Measurements from ENCODE around the gene C16orf54.
A peak's percentile ranks its signal among the peaks of the same experiment; 100 is the strongest.
"Not testable (repeated sequence)": the region's sequence is repeated elsewhere in the genome, so short reads cannot be mapped to it uniquely, and the experiment has no call there.

Gene C16orf54

DNA sequence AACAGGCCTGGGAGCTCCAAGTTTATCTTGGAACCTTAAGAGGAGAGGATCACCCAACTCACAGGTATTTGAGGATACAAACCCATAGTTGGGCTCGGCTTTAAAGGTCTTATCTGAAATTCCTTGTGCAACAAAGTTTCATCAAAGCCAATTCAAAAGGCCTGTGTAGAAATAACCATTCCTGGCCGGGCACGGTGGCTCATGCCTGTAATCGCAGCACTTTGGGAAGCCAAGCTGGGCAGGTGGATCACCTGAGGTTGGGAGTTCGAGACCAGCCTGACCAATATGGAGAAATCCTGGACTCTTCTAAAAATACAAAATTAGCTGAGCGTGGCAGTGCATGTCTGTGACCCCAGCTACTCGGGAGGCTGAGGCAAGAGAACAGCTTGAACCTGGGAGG, 28.7 kb downstream of the C16orf54 start:
- ATAC-seq (replicated peaks), result no peak
- Mint-ChIP-seq H3K4me1 (peaks cover 12 to 13% of the 10 kb centered on the region in 2 donors), H3K4me3 (no peak overlapping the region), H3K27me3 (no peaks in the 10 kb centered on the region), H3K9me3 (no peaks in the 10 kb centered on the region), H3K36me3 (no peaks in the 10 kb centered on the region), H3K27ac (no peak overlapping the region)
- DNase-seq, result no peak

DNA sequence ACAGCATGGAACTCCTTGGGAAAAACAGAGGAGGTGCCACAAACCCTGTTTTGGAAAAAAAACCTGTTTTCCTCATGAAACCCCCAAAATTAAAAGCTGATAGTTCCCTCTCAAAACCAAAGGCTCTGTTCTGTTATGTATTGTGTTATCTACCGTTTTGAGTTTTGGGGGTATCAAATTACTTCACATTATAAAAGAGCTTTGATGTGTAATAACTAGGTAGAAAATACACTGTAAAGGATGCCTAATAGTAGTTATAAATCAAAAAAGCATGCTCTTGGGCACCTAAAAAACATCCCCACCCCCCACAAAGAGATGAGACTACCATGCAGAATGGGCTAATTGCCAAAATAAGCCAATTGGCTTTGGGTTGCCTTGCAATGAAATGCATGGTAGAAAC, 30.8 kb downstream of the C16orf54 start:
- Mint-ChIP-seq H3K27me3 (no peaks in the 10 kb centered on the region), H3K9me3 (no peaks in the 10 kb centered on the region), H3K4me1 (peaks cover 15 to 16% of the 10 kb centered on the region in 2 donors), H3K4me3 (no peak overlapping the region), H3K36me3 (no peaks in the 10 kb centered on the region), H3K27ac (no peak overlapping the region)
- ATAC-seq (replicated peaks) (no peak), DNase-seq (no peak)

DNA sequence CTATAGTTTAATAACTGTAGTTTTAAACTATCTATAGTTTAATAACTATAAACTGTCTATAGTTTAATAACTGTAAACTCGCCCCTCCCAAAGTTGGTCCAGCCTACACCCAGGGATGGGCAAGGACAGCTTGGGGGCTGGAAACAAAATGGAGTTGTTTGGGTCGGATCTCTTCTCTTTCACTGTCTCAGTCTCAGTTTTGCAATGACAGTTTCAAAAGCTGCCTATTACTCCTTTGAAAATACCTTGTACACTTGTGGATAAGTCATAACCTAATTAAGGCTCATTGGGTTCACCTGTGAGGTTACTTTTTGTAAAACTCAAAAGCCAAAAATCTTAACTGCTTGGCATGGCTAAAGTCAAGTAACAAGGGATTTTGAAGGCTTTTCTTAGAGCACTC, 31.4 kb downstream of the C16orf54 start:
- peaks cover 18 to 22% of the 10 kb centered on the region in 2 donors for H3K4me1 Mint-ChIP-seq
- ATAC-seq (replicated peaks) (no peak), DNase-seq (no peak)
- H3K9me3 Mint-ChIP-seq, result no peaks in the 10 kb centered on the region
- H3K36me3 Mint-ChIP-seq, result peaks cover 0 to 1% of the 10 kb centered on the region in 2 donors
- H3K27ac Mint-ChIP-seq, result no peak overlapping the region
- no peaks in the 10 kb centered on the region for H3K27me3 Mint-ChIP-seq
- H3K4me3 Mint-ChIP-seq, result no peak overlapping the region

DNA sequence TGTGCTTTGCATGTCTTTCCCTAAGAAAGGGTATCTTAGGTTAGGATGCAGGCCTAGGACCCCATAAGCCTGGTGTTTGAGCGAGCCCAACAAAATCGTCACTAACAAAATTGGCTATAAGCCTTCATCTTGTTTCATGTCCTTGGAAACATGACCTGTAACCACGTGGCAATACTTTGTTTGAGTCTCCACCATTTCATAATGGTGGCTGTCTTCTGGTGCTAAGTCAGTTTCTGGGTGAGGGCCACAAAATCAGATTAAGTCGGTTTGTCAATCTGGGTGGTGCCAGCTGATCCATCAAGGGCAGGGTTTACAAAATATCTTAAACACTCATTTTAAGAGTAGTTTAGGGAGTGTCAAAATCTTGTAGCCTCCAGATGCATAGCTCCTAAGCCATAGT, 33.0 kb downstream of the C16orf54 start:
- Mint-ChIP-seq H3K9me3 (no peaks in the 10 kb centered on the region), H3K27ac (no peak overlapping the region), H3K36me3 (peaks cover 0 to 1% of the 10 kb centered on the region in 2 donors), H3K27me3 (peaks cover 0 to 4% of the 10 kb centered on the region in 2 donors), H3K4me1 (peaks cover 19 to 25% of the 10 kb centered on the region in 2 donors), H3K4me3 (no peak overlapping the region)
- DNase-seq (no peak), ATAC-seq (replicated peaks) (no peak)

DNA sequence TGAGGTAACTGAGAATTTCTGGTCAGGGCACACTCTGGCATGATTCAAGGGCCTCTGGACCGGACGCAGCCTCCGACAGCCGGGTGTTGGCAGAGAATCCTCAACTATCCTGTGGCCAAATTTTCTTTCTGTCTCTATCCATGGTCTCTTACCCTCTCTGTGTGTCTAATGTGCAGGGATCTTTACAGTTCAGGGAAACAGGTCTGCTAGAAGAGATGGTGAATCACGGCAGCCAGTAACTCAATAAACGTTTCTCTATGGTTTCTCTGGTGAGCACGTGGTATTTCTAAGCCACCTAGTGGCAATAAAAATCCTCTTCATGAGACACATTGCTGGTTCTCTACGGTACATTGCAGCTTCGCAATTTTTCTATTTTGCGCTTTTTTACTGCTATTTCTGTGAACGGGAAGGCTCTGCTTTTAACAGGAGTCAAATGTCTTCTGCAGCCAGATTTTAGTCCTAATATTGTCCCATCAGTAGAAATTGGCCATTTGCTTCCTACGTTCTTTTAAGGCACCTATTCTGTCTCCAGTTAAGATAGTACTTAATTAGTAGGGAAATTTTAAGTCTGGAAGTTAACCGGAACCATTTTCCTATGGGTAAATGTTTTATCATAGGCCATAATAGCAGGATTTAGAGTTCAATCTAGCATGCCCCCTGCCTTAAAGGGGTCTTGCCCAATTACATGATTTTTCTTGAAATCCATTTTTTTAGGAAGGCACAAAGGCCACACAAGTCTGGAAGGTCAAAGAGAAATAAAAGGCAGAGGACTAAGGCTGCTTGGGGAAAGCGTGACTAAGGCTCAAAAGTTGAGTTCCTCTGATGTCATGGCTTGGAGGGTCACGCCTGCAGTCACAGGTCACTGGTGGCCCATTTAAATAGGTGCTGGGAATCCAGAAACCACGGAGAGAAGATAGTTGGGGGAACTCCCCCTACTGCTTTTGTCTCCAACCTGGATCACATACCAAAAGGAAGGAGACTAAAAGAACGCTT, 35.3 kb downstream of the C16orf54 start:
- Mint-ChIP-seq H3K27me3 (peaks cover 0 to 4% of the 10 kb centered on the region in 2 donors), H3K4me3 (no peak overlapping the region), H3K36me3 (peaks cover 0 to 1% of the 10 kb centered on the region in 2 donors), H3K9me3 (no peaks in the 10 kb centered on the region), H3K27ac (no peak overlapping the region), H3K4me1 (peaks cover 21 to 30% of the 10 kb centered on the region in 2 donors)
- DNase-seq (no peak), ATAC-seq (replicated peaks) (peak; percentile 95 to 97)

DNA sequence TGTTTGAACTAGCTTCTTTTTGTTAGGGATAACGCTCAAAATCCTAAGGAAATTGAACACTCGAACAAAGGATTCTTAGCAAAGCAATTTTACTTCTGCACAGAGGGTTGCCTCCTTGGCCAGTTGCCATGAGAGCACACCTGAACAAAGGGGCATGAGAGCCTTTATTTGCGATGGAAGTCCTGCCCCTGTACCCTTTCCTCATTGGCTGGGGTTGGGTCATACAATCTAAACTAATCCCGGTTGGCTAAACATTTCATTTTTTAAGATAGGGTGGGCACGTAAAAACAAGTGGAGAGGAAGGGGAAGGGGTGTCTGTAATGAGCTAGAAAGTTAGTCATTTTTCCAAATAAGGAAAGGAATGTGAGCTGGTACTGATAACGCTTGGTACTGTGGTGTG, 36.1 kb downstream of the C16orf54 start:
- not testable (repeated sequence) for H3K9me3 Mint-ChIP-seq; H3K27me3 Mint-ChIP-seq; H3K36me3 Mint-ChIP-seq; ATAC-seq (replicated peaks); H3K4me3 Mint-ChIP-seq; DNase-seq
- Mint-ChIP-seq H3K27ac (peak overlapping the region; percentile 20), H3K4me1 (peaks cover 21 to 30% of the 10 kb centered on the region in 2 donors)

- H3K36me3 Mint-ChIP-seq, result peaks cover 0 to 1% of the 10 kb centered on the region in 2 donors
- no peak for ATAC-seq (replicated peaks)
- H3K4me3 Mint-ChIP-seq, result no peak overlapping the region
- no peak overlapping the region for H3K27ac Mint-ChIP-seq
- no peak for DNase-seq
- no peaks in the 10 kb centered on the region for H3K9me3 Mint-ChIP-seq
- H3K4me1 Mint-ChIP-seq, result peaks cover 21 to 30% of the 10 kb centered on the region in 2 donors
- H3K27me3 Mint-ChIP-seq, result peaks cover 0 to 4% of the 10 kb centered on the region in 2 donors
Measured at GRCh38 chr16:29708917-29709600, 36.7 kb downstream of the C16orf54 start.

GRCh38 chr16:29707160-29707559, 38.6 kb downstream of the C16orf54 start:
- H3K4me3 Mint-ChIP-seq; H3K9me3 Mint-ChIP-seq; ATAC-seq (replicated peaks); H3K27ac Mint-ChIP-seq; DNase-seq; H3K36me3 Mint-ChIP-seq; H3K27me3 Mint-ChIP-seq: not testable (repeated sequence)
- peaks cover 27 to 43% of the 10 kb centered on the region in 2 donors for H3K4me1 Mint-ChIP-seq

GRCh38 chr16:29705030-29705429, 40.8 kb downstream of the C16orf54 start:
- no peak overlapping the region for H3K4me3 Mint-ChIP-seq
- no peak for ATAC-seq (replicated peaks)
- H3K27me3 Mint-ChIP-seq, result peaks cover 0 to 4% of the 10 kb centered on the region in 2 donors
- H3K27ac Mint-ChIP-seq, result no peak overlapping the region
- peaks cover 30 to 50% of the 10 kb centered on the region in 2 donors for H3K4me1 Mint-ChIP-seq
- DNase-seq, result no peak
- peaks cover 0 to 2% of the 10 kb centered on the region in 2 donors for H3K9me3 Mint-ChIP-seq
- H3K36me3 Mint-ChIP-seq, result peaks cover 1 to 3% of the 10 kb centered on the region in 2 donors

- no peak for DNase-seq
- H3K9me3 Mint-ChIP-seq, result peaks cover 3 to 6% of the 10 kb centered on the region in 2 donors
- H3K27me3 Mint-ChIP-seq, result no peaks in the 10 kb centered on the region
- peak overlapping the region; percentile 71 to 74 for H3K4me3 Mint-ChIP-seq
- H3K36me3 Mint-ChIP-seq, result peaks cover 11 to 24% of the 10 kb centered on the region in 2 donors
- peaks cover 24 to 31% of the 10 kb centered on the region in 2 donors for H3K4me1 Mint-ChIP-seq
- ATAC-seq (replicated peaks), result peak; percentile 21 to 41
- H3K27ac Mint-ChIP-seq, result peak overlapping the region; percentile 93
Measured at GRCh38 chr16:29702269-29702668, 43.5 kb downstream of the C16orf54 start.

DNA sequence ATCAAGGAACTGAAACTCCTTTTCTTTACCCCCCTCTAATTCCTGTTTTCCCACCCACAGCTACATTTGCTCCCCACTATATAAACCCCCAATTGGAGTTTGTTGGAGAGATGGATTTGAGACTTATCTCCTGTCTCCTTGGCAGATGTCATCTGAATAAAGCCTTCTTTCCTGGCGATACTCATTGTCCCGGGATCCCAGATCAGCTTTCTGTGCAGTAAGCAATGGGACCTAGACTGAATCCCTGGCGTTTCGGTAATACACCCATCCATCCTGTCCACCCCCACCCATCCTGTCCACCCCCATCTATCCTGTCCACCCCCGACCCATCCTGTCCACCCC, 44.6 kb downstream of the C16orf54 start:
- no peaks in the 10 kb centered on the region for H3K27me3 Mint-ChIP-seq

GRCh38 chr16:29700253-29700987, 45.4 kb downstream of the C16orf54 start:
- Mint-ChIP-seq H3K36me3 (peaks cover 16 to 28% of the 10 kb centered on the region in 2 donors), H3K9me3 (peaks cover 3 to 6% of the 10 kb centered on the region in 2 donors), H3K4me3 (peak overlapping the region; percentile 15 to 21), H3K27ac (peak overlapping the region; percentile 83), H3K27me3 (no peaks in the 10 kb centered on the region), H3K4me1 (peaks cover 24 to 31% of the 10 kb centered on the region in 2 donors)
- ATAC-seq (replicated peaks) (no peak), DNase-seq (peak; percentile 31)

More for the DNA sequence above, 44.6 kb downstream of the C16orf54 start:
- Mint-ChIP-seq H3K4me1 (peaks cover 24 to 31% of the 10 kb centered on the region in 2 donors), H3K27ac (peak overlapping the region; percentile 83), H3K4me3 (no peak overlapping the region), H3K36me3 (peaks cover 16 to 28% of the 10 kb centered on the region in 2 donors), H3K9me3 (peaks cover 3 to 6% of the 10 kb centered on the region in 2 donors)
- ATAC-seq (replicated peaks), result no peak
- DNase-seq, result no peak

- DNase-seq, result no peak
- no peak overlapping the region for H3K4me3 Mint-ChIP-seq
Measured at GRCh38 chr16:29699324-29700219, 46.2 kb downstream of the C16orf54 start.

More at GRCh38 chr16:29699324-29700219, 46.2 kb downstream of the C16orf54 start:
- peak overlapping the region; percentile 38 for H3K27ac Mint-ChIP-seq
- peaks cover 16 to 28% of the 10 kb centered on the region in 2 donors for H3K36me3 Mint-ChIP-seq
- H3K9me3 Mint-ChIP-seq, result peaks cover 3 to 6% of the 10 kb centered on the region in 2 donors
- peaks cover 24 to 32% of the 10 kb centered on the region in 2 donors for H3K4me1 Mint-ChIP-seq
- no peak for ATAC-seq (replicated peaks)
- no peaks in the 10 kb centered on the region for H3K27me3 Mint-ChIP-seq

Data from stimulated activated naive B cell treated with anti-CD40 and anti-IgM and Interleukin-4, amounts not matched to agents 10 μg/mL and 1 μg/mL and 100 μg/mL, for 72 hours (primary cell).